DLD1 (cell line): ENCODE data around the gene SEPTIN5.
"Not testable (repeated sequence)": the region's sequence is repeated elsewhere in the genome, so short reads cannot be mapped to it uniquely, and the experiment has no call there.

Experiments
- in situ Hi-C: cut with HindIII; loops from 2 replicates; pipeline ENCODE4 v1.10.0; 2017; ENCODE audit warnings: low sequenced_read_pairs

Gene SEPTIN5

GRCh38 chr22:19714312-19715187, at the start of gene SEPTIN5:
Gene SEPTIN5, plus strand, starts transcription at chr22:19714503. Its CDS starts 86 bp downstream, at chr22:19714589.
- in situ Hi-C loops: no loop called here

- in situ Hi-C loops: no loop called here
Measured at GRCh38 chr22:19664951-19665783, 49.1 kb upstream of the SEPTIN5 start.

- in situ Hi-C loops: no loop called here
Measured at GRCh38 chr22:19665784-19666672, 48.3 kb upstream of the SEPTIN5 start.

- in situ Hi-C loops: no loop called here
Measured at GRCh38 chr22:19666673-19667593, 47.4 kb upstream of the SEPTIN5 start.

GRCh38 chr22:19667872-19668740, 46.2 kb upstream of the SEPTIN5 start:
- in situ Hi-C loops: no loop called here

GRCh38 chr22:19668748-19669147, 45.6 kb upstream of the SEPTIN5 start:
- in situ Hi-C loops: no loop called here

- in situ Hi-C loops: no loop called here
Measured at GRCh38 chr22:19669570-19669969, 44.7 kb upstream of the SEPTIN5 start.

GRCh38 chr22:19671316-19671715, 43.0 kb upstream of the SEPTIN5 start:
- in situ Hi-C loops: no loop called here

- in situ Hi-C loops: no loop called here
Measured at GRCh38 chr22:19672054-19672776, 42.1 kb upstream of the SEPTIN5 start.

GRCh38 chr22:19673660-19674059, 40.6 kb upstream of the SEPTIN5 start:
- in situ Hi-C loops: no loop called here

GRCh38 chr22:19674129-19674928, 40.0 kb upstream of the SEPTIN5 start:
- in situ Hi-C loops: no loop called here

- in situ Hi-C loops: no loop called here
Measured at GRCh38 chr22:19674929-19675253, 39.4 kb upstream of the SEPTIN5 start.

GRCh38 chr22:19675428-19675827, 38.9 kb upstream of the SEPTIN5 start:
- in situ Hi-C loops: no loop called here

- in situ Hi-C loops: not testable (repeated sequence)
Measured at GRCh38 chr22:19676437-19676836, 37.9 kb upstream of the SEPTIN5 start.

- in situ Hi-C loops: no loop called here
Measured at GRCh38 chr22:19678949-19679521, 35.3 kb upstream of the SEPTIN5 start.

GRCh38 chr22:19679522-19680101, 34.7 kb upstream of the SEPTIN5 start:
- in situ Hi-C loops: no loop called here
